Type B pancreatic cell (in vitro differentiated cells): Measurements from ENCODE around the gene ATP5PD. TPM values are rescaled to one million over a fixed set of nuclear protein-coding genes. Genes with fewer than 3 reads are reported as not detected.

ENCODE experiments used
- DNase-seq: peaks from one replicate; pipeline ENCODE4 v3.0.0; 2021; ENCODE audit warnings: mixed read lengths; ENCODE audit not compliant: unreplicated experiment; ENCODE audit errors: extremely low spot score
- H3K27ac Mint-ChIP-seq: 2 replicates; pipeline ENCODE4 v1.8.0; 2021; ENCODE audit warnings: mild to moderate bottlenecking, mixed read lengths
- H3K27me3 Mint-ChIP-seq: 2 replicates; pipeline ENCODE4 v1.8.0; 2021; ENCODE audit warnings: mixed read lengths
- H3K36me3 Mint-ChIP-seq: 2 replicates; pipeline ENCODE4 v1.8.0; 2021; ENCODE audit warnings: mixed read lengths
- H3K4me1 Mint-ChIP-seq: one replicate; pipeline ENCODE4 v1.8.0; 2021; ENCODE audit warnings: mixed read lengths; ENCODE audit not compliant: unreplicated experiment
- H3K4me3 Mint-ChIP-seq: 2 replicates; pipeline ENCODE4 v1.8.0; 2021; ENCODE audit warnings: mild to moderate bottlenecking, mixed read lengths
- H3K9me3 Mint-ChIP-seq: 2 replicates; pipeline ENCODE4 v1.8.0; 2021; ENCODE audit warnings: mixed read lengths
- CTCF ChIP-seq: fragments of 200-600 bp; sonication (generic); conservative IDR thresholded peaks from 2 replicates; pipeline ENCODE4 v1.5.0; 2021; ENCODE audit warnings: antibody characterized with exemption, mild to moderate bottlenecking
- total RNA-seq: library from RNA; stranded (reverse); gene quantifications from 2 replicates; pipeline ENCODE4 v1.2.1, GENCODE V29; 2021; ENCODE audit warnings: low replicate concordance

The ATP5PD gene
- total RNA-seq, 1 donor from 2014 or later = 239 TPM

- no peak for TF ChIP-seq CTCF
- peaks cover 17% of the 10 kb centered on the region for H3K36me3 Mint-ChIP-seq
- H3K27me3 Mint-ChIP-seq = peaks cover 22% of the 10 kb centered on the region
- peaks cover 17% of the 10 kb centered on the region for H3K4me1 Mint-ChIP-seq
- no peaks in the 10 kb centered on the region for H3K9me3 Mint-ChIP-seq
- no peak for DNase-seq
- H3K4me3 Mint-ChIP-seq = peak overlapping the region; percentile 68
- peak overlapping the region; percentile 100 for H3K27ac Mint-ChIP-seq
These were observed 10.0 kb downstream of the ATP5PD start for GRCh38 chr17:75036643-75037268.

- peak; percentile 93 for DNase-seq
- Mint-ChIP-seq H3K27me3 (peaks cover 22% of the 10 kb centered on the region), H3K27ac (peak overlapping the region; percentile 100), H3K36me3 (peaks cover 7% of the 10 kb centered on the region), H3K4me1 (peaks cover 17% of the 10 kb centered on the region), H3K9me3 (no peaks in the 10 kb centered on the region), H3K4me3 (peak overlapping the region; percentile 94)
- peak; percentile 39 for TF ChIP-seq CTCF
These were observed 12.4 kb downstream of the ATP5PD start for GRCh38 chr17:75034236-75034908.

- Mint-ChIP-seq H3K9me3 (no peaks in the 10 kb centered on the region), H3K36me3 (peaks cover 3% of the 10 kb centered on the region), H3K4me3 (peak overlapping the region; percentile 94), H3K4me1 (peaks cover 17% of the 10 kb centered on the region), H3K27me3 (peaks cover 22% of the 10 kb centered on the region), H3K27ac (peak overlapping the region; percentile 100)
- no peak for TF ChIP-seq CTCF
- DNase-seq = peak; percentile 99
These were observed 13.2 kb downstream of the ATP5PD start for GRCh38 chr17:75033346-75034235.

GRCh38 chr17:75032720-75033280 is 14.0 kb downstream of the ATP5PD start:
- peaks cover 17% of the 10 kb centered on the region for H3K4me1 Mint-ChIP-seq
- no peak for DNase-seq
- H3K27me3 Mint-ChIP-seq = peaks cover 22% of the 10 kb centered on the region
- H3K4me3 Mint-ChIP-seq = peak overlapping the region; percentile 94
- H3K27ac Mint-ChIP-seq = peak overlapping the region; percentile 100
- H3K36me3 Mint-ChIP-seq = peaks cover 3% of the 10 kb centered on the region
- TF ChIP-seq CTCF = no peak
- no peaks in the 10 kb centered on the region for H3K9me3 Mint-ChIP-seq

- H3K27ac Mint-ChIP-seq = peak overlapping the region; percentile 100
- peaks cover 22% of the 10 kb centered on the region for H3K27me3 Mint-ChIP-seq
- no peaks in the 10 kb centered on the region for H3K9me3 Mint-ChIP-seq
- TF ChIP-seq CTCF = no peak
- DNase-seq = no peak
- H3K4me3 Mint-ChIP-seq = peak overlapping the region; percentile 94
- peaks cover 17% of the 10 kb centered on the region for H3K4me1 Mint-ChIP-seq
- H3K36me3 Mint-ChIP-seq = peaks cover 3% of the 10 kb centered on the region
These were observed 14.6 kb downstream of the ATP5PD start for GRCh38 chr17:75031972-75032719.
